A673 (cell line): Measurements from ENCODE around the gene ATAD3C. TPM values are rescaled to one million over a fixed set of nuclear protein-coding genes. Genes with fewer than 3 reads are reported as not detected.

ENCODE experiments used
- BruUV-seq: library from RNA; stranded (reverse); fragments of 400-500 nt; replicated peaks from 2 replicates; lab custom pipeline; 2021; lab: Mats Ljungman, UMichigan
- CTCF ChIA-PET: fragments of 300-600 bp; sonication (Branson Sonifier 250); formaldehyde crosslinking; loops from one replicate; lab custom pipeline; 2022; ENCODE audit warnings: antibody characterized with exemption; lab: Charles Lee
- POLR2A ChIA-PET: fragments of 300-600 bp; sonication (Branson Sonifier 250); formaldehyde crosslinking; loops from one replicate; lab custom pipeline; 2022; ENCODE audit warnings: antibody characterized with exemption; ENCODE audit not compliant: low non-redundant PET; lab: Charles Lee
- DNase-seq: peaks from one replicate; pipeline ENCODE4 v3.0.0-alpha.2; 2015; ENCODE audit warnings: low spot score
- H3K27ac ChIP-seq: fragments of 200-600 bp; sonication (generic); 2 replicates; pipeline ENCODE4 v1.5.1; 2016; ENCODE audit warnings: mixed run types, low read depth, mild to moderate bottlenecking, mixed read lengths, antibody characterized with exemption, low read length; ENCODE audit not compliant: poor library complexity, severe bottlenecking
- H3K27me3 ChIP-seq: fragments of 200-600 bp; sonication (generic); replicated peaks from 2 replicates; pipeline ENCODE4 v1.6.1; 2017; ENCODE audit warnings: mixed run types, low read depth, mild to moderate bottlenecking, mixed read lengths, antibody characterized with exemption, low read length; ENCODE audit not compliant: insufficient read depth, poor library complexity
- H3K36me3 ChIP-seq: fragments of 200-600 bp; sonication (generic); 2 replicates; pipeline ENCODE4 v1.6.1; 2016; ENCODE audit warnings: mixed run types, mild to moderate bottlenecking, mixed read lengths, antibody characterized with exemption, low read length; ENCODE audit not compliant: insufficient read depth, poor library complexity, severe bottlenecking
- H3K4me1 ChIP-seq: fragments of 200-600 bp; sonication (generic); 2 replicates; pipeline ENCODE4 v1.6.1; 2017; ENCODE audit warnings: mixed run types, mild to moderate bottlenecking, mixed read lengths, antibody characterized with exemption, low read length; ENCODE audit not compliant: insufficient read depth, poor library complexity, severe bottlenecking
- H3K4me3 ChIP-seq: fragments of 200-600 bp; sonication (generic); 2 replicates; pipeline ENCODE4 v1.5.1; 2016; ENCODE audit warnings: low read depth, mixed run types, mild to moderate bottlenecking, mixed read lengths, low read length; ENCODE audit not compliant: poor library complexity, severe bottlenecking
- H3K9me3 ChIP-seq: fragments of 200-600 bp; sonication (generic); 2 replicates; pipeline ENCODE4 v1.6.1; 2016; ENCODE audit warnings: mixed run types, low read depth, mild to moderate bottlenecking, mixed read lengths, antibody characterized with exemption, low read length; ENCODE audit not compliant: poor library complexity, severe bottlenecking
- EZH2 ChIP-seq: fragments of 200-600 bp; sonication (generic); IDR thresholded peaks from 2 replicates; pipeline ENCODE4 v1.6.1; 2017; ENCODE audit warnings: borderline replicate concordance, low read depth, mild to moderate bottlenecking, mixed read lengths, antibody characterized with exemption, low read length; ENCODE audit not compliant: poor library complexity, severe bottlenecking
- intact Hi-C: fragments of 100-400 bp; cut with micrococcal nuclease; formaldehyde crosslinking; loops from one replicate; pipeline ENCODE4 v1.10.0; 2022; ENCODE audit not compliant: unreplicated experiment
- total RNA-seq: library from RNA; stranded (reverse); gene quantifications from 2 replicates; pipeline ENCODE4 v1.2.3, GENCODE V29; 2021
- TF ChIP-seq, protein P1 (sequence below): fragments of 300-800, 200-600 bp; sonication (generic); conservative IDR thresholded peaks from 2 replicates; pipeline ENCODE4 v1.5.1; 2017; ENCODE audit warnings: low read depth, mild to moderate bottlenecking, antibody characterized with exemption, low read length, moderate library complexity, mixed read lengths

The ATAD3C gene
- total RNA-seq, 1 experiment from 2014 or later: 0.39 TPM

DNA sequence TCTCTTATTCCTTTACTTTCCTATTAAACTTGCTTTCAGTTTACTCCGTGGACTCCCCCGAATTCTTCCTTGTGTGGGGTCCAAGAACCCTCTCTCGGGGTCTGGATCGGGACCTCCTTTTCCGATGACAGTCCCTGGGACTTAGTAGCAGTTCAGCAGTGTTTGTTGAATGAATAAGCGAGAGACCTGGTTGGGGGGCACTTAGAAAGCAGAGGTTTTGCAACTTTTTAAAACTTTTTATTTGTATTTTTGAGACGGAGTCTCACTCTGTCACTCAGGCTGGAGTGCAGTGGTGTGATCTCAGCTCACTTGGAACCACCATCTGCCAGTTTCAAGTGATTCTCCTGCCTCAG is 26.3 kb upstream of the ATAD3C start:
- Histone ChIP-seq H3K4me3 (no peak overlapping the region), H3K4me1 (no peaks in the 10 kb centered on the region), H3K9me3 (no peaks in the 10 kb centered on the region), H3K27ac (no peak overlapping the region), H3K36me3 (no peaks in the 10 kb centered on the region), H3K27me3 (no peaks in the 10 kb centered on the region)
- ChIA-PET CTCF (no interaction called here), POLR2A (no interaction called here)
- intact Hi-C loops: no loop called here
- no peak for TF ChIP-seq EZH2
- TF ChIP-seq, protein P1, sequence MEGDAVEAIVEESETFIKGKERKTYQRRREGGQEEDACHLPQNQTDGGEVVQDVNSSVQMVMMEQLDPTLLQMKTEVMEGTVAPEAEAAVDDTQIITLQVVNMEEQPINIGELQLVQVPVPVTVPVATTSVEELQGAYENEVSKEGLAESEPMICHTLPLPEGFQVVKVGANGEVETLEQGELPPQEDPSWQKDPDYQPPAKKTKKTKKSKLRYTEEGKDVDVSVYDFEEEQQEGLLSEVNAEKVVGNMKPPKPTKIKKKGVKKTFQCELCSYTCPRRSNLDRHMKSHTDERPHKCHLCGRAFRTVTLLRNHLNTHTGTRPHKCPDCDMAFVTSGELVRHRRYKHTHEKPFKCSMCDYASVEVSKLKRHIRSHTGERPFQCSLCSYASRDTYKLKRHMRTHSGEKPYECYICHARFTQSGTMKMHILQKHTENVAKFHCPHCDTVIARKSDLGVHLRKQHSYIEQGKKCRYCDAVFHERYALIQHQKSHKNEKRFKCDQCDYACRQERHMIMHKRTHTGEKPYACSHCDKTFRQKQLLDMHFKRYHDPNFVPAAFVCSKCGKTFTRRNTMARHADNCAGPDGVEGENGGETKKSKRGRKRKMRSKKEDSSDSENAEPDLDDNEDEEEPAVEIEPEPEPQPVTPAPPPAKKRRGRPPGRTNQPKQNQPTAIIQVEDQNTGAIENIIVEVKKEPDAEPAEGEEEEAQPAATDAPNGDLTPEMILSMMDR: no peak
- BruUV-seq: no TSS peak
- no peak for DNase-seq

DNA sequence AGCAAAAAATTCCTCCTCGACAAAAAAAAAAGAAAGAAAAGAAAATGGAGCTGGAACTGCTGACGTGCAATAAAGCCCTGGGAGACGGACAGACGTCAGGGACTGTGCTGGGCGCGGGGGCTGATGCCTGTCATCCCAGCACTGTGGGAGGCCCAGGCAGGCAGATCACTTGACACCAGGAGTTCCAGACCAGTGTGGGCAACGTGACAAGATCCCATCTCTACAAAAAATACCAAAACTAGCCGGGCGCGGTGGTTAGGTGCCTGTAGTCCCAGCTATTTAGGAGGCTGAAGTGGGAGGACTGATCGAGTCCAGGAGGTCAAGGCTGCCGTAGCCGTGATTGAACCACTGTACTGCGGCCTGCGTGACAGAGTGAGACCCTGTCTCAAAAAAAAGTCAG is 24.8 kb upstream of the ATAD3C start:
- Histone ChIP-seq H3K4me3 (no peak overlapping the region), H3K36me3 (no peaks in the 10 kb centered on the region), H3K4me1 (no peaks in the 10 kb centered on the region), H3K27ac (no peak overlapping the region), H3K9me3 (no peaks in the 10 kb centered on the region), H3K27me3 (no peaks in the 10 kb centered on the region)
- CTCF ChIA-PET: no interaction called here
- intact Hi-C loops: no loop called here
- TF ChIP-seq, protein P1: no peak
- POLR2A ChIA-PET: interaction anchor here (0.6 kb wide), 1 partner anchor 168 kb away, joined by 14 read pairs; no protein-coding TSS in a partner anchor
- BruUV-seq: no TSS peak
- DNase-seq: no peak

DNA sequence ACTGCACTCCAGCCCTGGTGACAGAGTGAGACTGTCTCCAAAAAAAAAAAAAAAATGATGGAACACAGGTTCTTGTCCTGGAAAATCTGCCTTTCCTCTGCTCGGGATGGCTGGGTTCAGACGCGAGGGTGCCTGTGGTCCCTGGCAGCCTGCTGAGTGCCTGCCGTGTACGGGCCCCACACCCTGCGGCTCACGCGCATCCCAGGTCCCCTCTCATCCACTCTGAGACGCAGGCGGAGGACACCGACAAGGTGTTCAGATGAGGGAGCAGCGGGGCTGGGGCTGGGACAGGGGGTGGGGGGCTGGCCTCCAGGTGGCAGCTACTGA is 24.1 kb upstream of the ATAD3C start:
- no peaks in the 10 kb centered on the region for H3K27me3 ChIP-seq
- H3K4me3 ChIP-seq: no peak overlapping the region
- H3K4me1 ChIP-seq: no peaks in the 10 kb centered on the region
- POLR2A ChIA-PET: interaction anchor here (0.6 kb wide), 1 partner anchor 169 kb away, joined by 14 read pairs; no protein-coding TSS in a partner anchor
- no peak for DNase-seq
- intact Hi-C loops: no loop called here
- BruUV-seq: no TSS peak
- no peaks in the 10 kb centered on the region for H3K9me3 ChIP-seq
- CTCF ChIA-PET: no interaction called here
- no peak for TF ChIP-seq EZH2
- TF ChIP-seq, protein P1: no peak
- no peaks in the 10 kb centered on the region for H3K36me3 ChIP-seq
- no peak overlapping the region for H3K27ac ChIP-seq
